GM21619 (cell line): ENCODE results near the gene TNFRSF14.

ENCODE experiments used
- ATAC-seq: cut with Tn5 transposase; IDR thresholded peaks from one replicate; pipeline ENCODE4 v1.9.1; 2021; ENCODE audit not compliant: unreplicated experiment

The TNFRSF14 gene

DNA sequence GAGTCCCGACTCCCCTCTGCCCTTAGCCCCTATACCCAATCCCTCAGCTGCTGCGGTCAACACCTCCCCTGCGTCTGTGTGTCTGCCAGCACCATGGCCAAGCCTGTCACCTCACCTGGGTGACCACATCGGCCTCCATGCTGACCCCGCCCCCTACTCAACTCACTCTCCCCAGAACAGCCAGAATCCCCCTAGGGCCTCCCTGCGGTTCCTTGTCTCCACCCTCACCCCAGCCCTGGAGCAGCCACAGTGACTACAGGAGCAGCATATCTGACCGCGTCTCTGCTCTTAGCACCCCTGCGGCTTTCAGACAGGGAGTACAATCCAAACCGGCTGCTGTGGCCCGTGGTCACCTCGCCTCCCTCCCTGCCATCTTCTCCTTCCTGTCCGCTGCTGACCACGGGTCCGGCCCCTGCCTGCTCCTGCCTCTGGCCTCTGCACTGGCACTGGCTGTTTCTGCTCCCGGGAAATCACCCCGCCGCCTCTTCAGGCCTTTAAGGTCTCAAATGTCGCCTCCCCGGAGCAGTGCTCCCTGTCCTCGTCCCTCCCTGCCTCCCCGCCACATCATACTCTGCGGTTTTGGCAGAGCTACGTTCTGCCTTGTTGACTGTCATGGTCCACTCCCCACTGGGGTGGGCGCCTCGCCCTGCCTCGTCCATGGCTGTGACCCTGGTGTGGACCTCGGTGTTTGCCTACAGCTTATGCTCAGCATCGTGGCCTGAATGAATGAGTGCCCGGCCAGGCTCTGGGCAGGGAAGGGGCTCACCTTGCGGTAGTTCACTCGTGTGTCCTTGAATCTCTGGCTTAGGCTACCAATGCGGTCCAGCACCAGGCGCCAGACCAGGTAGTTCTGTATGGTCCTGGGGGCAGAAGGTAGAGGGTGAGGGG, 41.5 kb downstream of the TNFRSF14 start:
- ATAC-seq: no peak

DNA sequence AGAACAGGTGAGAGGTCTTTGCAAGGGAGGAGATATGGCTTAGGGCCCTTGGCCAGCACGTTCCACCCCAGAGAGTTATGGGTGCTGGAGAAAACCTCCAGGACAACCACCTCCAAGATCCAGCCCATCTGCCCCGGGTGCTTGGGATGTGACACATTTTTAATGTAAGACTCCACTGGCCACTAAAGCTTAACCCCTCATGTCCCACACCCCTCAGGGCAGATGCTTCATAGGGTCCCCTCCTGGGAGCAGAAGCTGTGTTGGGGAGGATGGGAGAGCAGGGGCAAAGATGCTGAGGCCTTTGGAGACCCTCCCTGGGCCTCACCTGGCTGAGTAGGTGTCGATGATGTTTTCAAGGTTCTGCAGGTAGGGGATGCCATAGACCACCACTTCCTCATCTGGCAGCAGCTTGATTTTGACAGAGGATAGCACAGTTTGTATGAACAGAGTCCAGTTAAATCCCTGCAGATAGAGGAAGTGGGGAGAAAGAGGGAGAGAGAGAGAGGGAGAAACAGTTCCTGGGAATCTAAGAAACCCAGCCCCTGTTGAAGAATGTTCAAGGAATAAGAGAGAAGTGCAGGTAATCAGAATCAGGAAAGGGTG, 42.3 kb downstream of the TNFRSF14 start:
- no peak for ATAC-seq

DNA sequence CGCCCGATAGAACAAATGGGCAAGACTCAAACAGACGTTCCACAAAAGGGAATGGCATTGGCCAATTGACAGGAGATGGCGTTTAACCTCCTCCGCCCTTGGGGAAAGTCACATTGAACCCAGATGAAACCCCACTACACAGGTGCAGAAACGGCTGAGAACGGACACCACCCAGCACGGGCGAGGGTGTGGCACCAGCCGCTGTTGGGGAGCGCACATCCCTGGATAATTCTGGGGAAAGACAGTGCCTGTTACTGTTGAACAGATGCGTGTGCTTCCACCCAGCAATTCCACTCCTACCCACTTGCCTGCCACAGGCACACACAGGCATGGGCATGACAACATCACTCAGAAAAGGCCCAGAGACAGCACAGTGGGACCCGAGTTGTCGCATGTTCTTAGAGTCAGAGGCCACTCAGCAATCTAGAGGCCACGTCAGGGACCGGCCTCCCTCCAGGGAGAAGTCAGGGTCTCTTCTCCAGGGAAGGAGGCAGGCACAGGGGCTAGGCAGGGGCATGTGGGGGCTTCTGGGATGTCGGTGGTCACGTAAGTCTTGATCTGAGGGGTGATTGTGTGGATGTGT, 45.6 kb downstream of the TNFRSF14 start:
- no peak for ATAC-seq

DNA sequence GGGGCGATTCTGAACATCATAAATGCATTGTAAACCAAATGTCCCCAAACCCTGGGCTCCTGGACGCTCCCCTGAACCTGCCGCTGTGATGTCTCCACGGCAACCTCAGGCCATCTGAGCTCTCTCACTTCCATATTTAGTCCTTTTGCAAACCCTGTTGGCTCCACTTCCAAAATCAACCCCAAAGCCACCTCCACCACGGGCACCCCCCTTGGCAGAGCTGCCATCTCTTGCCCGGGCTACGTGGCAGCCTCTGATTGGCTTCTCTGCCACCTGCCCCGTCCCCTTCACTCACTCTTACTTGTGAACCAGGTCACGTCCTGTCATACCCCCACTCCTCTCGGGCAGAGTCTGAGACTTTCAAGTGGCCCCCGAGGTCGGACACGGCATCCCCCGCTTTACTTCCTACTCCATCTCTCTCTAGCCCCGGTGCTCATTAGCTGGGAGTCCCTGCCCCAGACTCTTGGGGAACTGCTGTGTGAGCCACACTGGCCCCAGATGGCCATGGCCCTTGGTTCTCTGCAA, 46.2 kb downstream of the TNFRSF14 start:
- ATAC-seq: no peak

DNA sequence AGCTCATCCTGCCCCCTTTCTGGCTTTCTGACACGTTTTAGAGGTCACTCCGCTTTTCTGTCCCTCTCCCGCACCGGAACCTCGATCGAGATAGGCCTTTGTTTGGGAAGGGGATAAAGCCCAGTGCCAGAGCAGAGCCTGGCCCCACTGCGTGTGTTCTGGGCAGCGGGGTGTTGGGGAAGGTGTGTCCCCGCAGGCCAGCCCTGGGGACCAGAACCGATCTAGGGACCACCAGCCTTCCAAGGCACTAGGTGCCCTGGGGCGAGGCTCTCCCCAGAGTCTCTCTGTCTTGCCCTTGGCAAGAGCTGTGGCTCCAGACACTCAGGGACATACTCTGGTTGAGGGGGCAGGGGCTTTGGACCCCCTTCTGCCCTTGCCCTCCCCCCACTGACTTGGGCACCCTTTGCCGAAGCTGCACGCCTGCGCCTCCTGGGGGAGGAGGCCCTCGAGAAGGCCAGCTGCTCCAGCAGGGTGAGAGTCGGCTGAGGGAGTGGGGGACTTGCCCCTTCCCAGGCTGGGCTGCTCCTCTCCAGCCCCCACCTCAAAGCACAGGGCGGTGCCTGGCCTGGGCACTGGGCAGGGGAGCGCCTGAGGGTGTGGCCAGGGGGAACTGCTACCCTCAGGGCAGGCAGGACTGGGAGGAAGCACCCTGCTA, 46.8 kb downstream of the TNFRSF14 start:
- ATAC-seq: no peak

DNA sequence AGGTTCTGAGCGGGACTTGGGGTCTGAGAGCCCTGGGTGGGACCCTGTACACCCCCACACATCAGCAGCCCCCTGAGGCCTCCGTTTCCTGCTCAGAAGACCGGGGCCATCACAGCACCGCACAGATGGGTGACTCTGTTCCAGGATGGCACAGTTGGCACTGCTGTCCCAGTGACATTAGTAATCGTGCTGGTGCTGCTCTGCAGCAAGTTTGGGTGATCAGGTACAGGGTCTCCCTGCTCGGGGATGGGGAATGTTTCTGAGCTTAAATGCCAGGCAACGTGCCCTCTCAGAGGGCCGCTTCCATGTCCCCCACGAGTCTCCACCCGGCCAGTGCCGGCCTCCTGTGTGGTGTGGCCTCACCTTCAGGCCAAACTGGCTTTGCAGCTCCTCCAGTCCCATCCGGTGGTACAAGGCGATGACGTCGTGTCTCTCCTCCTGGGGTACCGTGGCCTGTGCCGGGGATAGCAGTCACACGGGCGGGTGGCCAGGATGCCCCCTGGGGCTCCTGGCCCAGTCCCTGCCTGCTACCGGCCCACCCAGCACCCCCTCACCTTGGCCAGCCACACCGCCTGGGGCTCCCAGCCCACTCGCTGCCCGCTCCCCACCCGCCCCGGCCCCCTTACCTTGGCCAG, 47.5 kb downstream of the TNFRSF14 start:
- no peak for ATAC-seq

DNA sequence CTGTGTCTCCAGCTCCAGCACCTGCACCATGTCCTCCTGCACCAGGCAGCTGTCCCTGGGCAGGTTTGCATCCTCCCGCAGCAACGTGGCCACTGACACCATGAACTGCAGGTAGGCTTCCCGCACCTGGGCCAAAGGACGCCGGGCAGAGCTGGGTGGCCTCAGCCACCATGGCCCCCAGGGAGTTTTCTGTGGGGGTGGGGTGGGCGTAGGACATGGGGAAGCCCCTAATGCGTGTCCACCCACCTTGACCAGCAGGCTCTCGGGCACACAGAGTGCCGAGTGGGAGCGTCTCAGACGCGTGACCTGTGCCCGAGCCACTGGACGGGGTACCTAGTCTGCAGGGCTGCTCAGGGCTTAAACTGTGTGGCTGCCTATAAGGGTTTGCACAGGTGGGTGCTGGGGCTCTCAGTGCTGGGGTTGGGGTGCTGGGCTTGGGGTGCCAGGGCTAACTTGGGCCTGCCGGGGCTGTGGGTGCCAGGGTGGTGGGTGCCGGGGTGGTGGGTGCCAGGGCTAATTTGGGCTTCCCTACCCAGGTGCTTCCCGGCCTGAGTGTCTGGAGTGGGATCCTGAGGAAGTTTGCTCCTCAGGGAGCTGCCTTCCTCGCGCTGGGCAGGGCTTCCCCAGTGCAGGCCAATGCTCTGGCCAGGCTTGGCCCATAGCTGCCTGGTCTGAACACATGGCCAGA, 48.1 kb downstream of the TNFRSF14 start:
- ATAC-seq: no peak

DNA sequence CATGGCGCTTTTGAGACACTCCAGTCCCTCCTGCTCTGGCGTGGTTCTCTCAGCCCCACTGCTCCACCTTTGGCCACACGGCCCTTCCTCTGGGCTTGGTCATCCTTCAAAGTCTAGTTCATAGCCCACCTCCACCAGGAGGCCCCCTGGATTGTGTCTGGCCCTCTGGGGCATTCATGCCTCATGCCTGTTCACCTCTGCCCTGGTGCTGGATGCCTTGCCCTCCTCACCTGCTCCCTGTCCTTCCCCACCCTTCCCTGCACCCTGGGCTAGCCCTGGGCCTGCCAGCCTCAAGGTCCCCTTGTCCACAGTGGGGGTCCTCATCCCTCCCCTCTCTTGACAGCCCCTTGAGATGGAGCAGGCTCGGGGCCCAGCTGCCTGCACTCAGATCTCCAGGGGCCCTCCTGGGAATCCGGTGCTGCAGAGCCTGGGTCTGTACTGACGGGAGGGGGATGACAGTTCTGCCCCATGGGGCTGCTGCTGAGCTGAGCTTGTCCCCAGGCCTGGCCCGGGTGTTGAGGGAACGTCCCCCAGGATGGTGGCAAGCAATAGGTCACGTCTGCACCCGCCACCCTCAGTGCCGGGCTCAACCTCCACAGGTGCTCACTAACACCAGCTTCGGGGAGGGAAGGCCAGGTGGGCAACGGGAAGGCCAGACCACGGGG, 48.8 kb downstream of the TNFRSF14 start:
- no peak for ATAC-seq

DNA sequence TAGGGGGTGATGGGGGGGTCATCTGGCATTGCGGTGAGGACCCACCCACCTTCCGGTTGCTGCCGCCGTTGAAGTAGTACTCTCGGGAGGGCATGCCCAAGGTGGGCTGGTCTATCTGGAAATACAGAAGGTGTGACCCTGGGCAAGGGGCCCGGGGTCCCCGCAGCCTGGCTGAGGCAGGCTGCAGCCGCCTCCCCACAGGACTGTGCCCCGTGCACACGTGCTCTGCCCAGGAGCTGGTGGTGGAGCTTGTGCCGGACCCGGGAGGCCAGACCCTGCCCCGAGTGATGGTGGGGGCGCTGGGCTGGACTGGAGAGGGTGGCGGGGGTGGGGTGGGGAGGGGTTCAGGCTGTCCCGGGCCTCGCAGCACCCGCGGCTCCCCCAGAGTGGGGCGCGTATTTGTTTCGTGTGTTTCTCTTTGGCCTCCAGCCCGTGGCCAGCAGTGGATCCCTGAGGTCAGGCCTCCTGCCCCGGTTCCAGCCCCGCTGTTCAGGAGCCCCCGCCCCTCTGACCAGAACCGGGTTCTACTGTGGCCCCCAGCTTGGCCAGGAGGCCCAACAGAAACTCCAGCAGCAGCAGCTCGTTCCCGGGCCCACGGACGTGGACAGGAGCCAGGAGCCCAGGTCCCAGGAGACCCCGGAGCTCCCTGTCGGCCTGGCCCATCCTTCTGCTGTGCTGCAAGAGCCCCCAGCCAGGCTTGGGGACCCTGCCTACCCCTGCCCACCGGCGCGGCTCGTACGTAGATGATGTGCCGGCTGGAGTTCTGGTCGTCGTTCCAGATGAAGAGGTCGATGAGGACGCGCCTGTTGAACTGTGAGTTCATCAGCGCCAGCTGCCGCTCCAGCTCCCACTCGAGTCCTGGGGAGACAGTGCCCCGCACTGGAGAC, 49.6 kb downstream of the TNFRSF14 start:
- ATAC-seq: no peak

DNA sequence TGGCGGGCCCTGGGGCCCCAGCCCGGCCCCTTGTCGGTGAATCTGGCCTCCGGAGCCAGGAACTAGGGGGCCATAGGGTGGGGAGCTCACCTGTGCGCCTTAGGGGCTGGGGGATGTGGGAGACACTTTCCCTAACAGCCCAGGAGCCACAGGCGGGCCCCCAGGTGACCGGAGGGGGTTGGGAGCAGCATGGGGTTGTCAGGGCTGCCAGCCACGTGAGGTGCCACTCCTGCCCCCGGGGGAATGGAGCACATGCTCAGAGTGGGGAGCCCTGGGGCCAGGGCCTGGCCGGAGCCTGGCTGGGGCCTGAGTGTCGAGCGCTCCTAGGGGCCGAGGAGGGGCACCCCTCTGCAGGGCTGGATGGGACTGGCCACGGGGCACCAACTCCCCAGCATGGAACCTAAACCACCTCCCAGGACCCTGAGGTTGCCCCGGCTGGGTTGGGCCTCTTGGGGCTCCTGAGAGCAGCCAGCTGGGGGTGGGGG, 50.3 kb downstream of the TNFRSF14 start:
- ATAC-seq: no peak

DNA sequence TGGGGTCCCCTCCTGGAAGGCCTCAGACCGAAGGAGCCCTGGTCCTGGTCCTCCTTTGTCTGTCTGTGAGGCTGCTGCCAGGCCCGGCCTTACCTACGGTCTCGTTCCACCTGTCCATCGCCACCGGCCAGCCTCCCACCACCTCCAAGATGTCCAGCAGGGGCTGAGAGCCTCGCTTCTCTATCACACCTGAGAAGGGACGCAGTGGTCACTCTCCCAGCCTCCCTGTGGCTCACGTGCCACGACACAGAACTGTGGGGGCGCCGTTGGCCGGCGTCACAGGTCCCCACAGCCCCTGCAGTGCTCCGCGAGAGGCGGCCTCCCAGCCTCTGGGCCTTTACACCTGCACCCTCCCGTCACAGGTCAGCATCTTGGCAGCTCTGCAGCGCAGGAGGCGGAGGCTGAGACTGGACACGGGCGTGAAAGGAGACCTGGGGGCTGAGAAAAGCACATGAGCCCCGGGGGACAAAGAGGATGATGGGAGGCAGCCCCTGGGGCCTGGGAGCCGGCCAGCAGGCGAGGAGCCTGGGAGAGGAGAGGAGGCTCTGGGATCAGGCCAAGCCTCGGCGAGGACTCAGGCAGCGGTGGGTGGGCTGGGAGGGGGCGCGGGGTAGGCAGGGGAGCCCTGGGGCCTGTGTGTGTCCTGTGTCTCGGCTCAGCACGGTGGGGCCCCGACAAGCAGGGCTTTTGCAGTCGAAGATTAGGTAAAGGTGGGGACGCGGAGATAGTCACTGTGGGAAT, 50.9 kb downstream of the TNFRSF14 start:
- ATAC-seq: no peak

DNA sequence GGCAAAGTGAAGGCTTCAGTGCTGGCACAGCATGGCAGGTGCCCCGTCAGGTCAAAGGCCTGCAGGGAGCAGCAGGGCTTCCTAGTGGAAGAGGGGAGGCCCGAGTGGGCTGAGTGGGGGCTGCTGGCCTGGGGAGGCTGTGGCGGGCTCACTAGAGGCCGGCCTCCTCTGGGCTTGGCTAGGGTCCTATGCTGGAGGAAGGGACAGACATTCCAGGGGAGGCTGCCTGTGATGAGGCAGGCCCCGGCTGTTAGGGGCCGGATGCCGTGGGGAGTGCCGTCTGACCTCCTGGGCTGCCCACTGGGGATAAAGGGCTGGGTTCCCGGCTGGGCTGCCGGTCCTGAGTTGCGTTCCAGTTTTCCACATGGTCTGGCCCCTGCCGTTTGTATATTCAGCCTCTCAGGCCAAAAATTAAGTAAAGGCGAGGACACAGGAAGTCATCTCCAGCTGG, 51.5 kb downstream of the TNFRSF14 start:
- ATAC-seq: no peak

DNA sequence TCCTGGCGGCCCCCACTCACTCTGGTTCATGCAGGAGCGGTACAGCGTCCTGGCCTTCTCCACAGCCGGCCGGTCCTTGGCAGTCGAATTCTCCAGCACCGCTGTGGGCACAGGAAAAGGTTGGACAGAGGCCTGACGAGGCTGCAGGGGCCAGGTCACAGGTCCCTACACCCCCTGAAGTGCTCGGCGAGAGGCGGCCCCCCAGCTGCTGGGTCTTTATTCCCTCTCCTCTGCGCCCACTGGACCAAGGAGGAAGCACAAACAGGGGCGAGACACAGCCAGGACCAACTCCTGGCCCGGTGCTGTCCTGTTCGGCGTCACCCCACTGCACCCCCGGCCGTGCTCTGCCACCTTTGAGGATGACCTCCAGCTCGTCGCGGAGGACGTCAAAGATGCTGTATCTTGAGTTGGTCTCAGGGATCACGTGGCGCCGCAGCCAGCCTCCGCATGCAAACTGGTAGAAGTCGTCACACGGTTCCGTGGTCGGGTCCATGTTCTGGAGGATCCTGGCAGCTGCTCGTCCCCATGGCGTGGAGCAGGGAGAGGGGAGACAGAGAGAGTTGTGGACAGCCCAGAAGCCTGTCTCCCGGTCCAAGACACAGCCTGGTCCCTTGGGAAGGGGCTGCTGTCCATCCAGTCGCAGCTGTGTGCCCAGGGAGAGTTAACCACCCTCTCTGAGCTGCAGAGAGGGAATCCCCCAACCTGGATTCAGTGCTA, 53.3 kb downstream of the TNFRSF14 start:
- ATAC-seq: no peak

DNA sequence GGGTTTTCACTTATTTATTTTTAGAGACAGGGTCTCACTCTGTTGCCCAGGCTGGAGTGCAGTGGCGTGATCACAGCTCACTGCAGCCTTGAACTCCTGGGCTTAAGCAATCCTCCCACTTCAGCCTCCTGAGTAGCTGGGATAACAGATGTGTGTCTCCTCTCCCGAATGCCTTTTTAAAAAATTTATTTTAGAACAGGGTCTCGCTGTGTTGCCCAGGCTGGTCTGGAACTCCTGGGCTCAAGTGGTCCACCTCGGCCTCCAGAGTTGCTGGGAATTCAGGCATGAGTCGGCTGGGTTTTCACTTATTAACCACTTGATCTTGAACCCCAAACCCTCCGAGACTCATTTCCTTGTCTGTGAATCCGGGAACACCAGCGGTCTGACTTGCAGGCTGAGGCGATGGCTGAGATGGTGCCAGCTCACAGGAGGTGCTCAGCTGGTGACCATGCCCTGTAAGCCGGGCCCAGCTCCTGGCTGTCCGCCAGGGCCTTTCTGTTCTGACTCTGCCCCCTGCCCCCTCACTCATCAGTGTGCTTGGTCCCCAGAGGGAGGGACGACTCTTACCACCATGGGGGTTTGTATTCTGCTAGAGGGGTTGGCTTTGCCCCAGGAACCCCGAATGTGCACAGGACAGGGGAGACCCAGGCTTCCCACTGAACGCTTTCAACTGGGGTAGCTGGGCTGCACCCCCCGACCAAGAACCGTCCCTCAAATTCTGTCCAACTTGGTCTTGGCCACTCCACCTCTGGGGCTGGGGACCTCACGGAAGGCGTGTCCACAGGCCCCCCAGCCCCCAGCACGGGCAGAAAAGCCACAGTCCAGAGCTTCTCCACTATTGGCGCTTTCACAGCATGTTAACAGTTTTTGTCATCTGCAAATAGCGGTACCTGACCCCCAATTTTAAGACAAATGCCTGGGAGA, 54.1 kb downstream of the TNFRSF14 start:
- no peak for ATAC-seq

DNA sequence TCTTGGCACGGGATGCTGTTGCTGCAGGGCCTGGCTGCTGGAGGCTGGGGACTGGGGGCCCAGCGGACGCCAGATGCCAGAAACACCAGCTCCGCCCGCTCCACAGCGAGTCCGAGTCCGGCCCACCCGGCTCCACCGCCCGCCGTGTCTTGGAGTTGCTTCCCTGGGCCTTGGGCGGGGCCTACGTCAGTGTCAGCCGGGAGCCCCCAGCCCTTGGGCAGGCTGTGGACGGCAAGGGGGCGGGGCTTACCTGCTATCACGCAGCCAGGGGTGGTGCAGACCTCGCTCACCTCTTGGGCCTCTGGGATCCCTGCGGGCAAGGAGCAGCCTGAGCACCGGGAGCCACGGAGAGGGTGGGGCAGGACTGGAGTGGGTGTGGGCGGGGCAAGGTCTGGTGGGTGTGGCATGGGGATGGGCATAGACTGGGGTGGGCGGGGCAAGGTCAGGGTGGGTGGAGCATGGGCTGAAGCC, 54.9 kb downstream of the TNFRSF14 start:
- ATAC-seq: no peak
